Activated T-helper 1 cell treated with anti-CD3 and anti-CD28 coated beads, Interleukin-12 subunit alpha, Interleukin-12 subunit beta, Interleukin-2, Interleukin-4 antibody, amounts not matched to agents 30 ng/mL and 10 ng/mL and 1 ng/mL, durations not matched to agents 14 hours and 24 hours and 36 hours (primary cell): Measurements from ENCODE around the gene SPACA4. TPM values are rescaled to one million over a fixed set of nuclear protein-coding genes. Genes with fewer than 3 reads are reported as not detected.

Experiments
- DNase-seq: peaks from one replicate; pipeline ENCODE4 v3.0.0; 2021; ENCODE audit warnings: low spot score
- H3K27ac Mint-ChIP-seq: one replicate; pipeline ENCODE4 v1.8.0; 2021; ENCODE audit warnings: mild to moderate bottlenecking, mixed read lengths
- H3K27me3 Mint-ChIP-seq: one replicate; pipeline ENCODE4 v1.8.0; 2022; ENCODE audit warnings: mild to moderate bottlenecking, moderate library complexity, mixed read lengths; ENCODE audit not compliant: insufficient read depth
- H3K36me3 Mint-ChIP-seq: one replicate; pipeline ENCODE4 v1.8.0; 2021; ENCODE audit warnings: low read depth, mixed read lengths
- H3K4me1 Mint-ChIP-seq: one replicate; pipeline ENCODE4 v1.8.0; 2021; ENCODE audit warnings: low read depth, mixed read lengths
- H3K4me3 Mint-ChIP-seq: one replicate; pipeline ENCODE4 v1.8.0; 2021; ENCODE audit warnings: mild to moderate bottlenecking, moderate library complexity, mixed read lengths
- H3K9me3 Mint-ChIP-seq: one replicate; pipeline ENCODE4 v1.8.0; 2021; ENCODE audit warnings: mixed read lengths
- intact Hi-C: fragments of 100-400 bp; cut with micrococcal nuclease; formaldehyde crosslinking; loops from one replicate; pipeline ENCODE4 v1.15.1; 2024
- total RNA-seq: library from RNA; stranded (reverse); gene quantifications from 2 replicates; pipeline ENCODE4 v1.2.3, GENCODE V29; 2022

The SPACA4 gene
- total RNA-seq, 1 donor from 2014 or later: not detected

DNA sequence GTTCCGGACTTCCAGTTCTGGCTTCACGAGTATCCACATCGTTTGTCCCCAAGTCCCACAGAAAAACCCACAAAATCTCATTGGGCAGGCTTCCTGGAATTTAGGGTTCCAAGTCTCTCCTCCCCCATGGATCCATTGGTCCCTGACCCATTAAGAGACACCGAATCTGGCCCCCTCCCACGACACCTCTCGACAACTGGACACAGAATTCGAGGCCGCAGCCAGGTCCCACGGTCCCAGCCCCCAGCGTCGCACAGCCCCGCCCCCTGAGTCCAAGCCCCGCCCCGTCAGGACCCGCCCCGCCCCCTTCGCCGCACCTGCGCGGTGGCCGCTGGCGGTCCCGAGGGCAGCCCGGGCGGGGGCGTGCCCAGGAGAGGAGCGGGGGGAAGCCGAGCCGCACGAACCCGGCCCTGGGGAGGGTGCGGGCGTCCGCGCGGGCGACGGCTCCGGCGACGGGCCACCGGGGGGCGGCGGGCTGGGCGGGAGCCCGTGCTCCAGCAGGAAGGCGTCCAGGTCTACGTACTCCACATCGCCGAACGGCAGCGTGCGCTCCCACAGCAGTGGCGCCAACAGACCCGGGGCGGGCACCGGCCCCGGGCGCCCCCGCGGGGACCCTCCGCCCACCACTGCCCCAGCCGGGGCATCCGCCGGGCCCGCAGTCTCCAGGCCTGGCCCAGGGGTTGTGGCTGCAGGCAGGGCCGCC, 28.9 kb downstream of the SPACA4 start:
- Mint-ChIP-seq H3K4me1 (peaks cover 29% of the 10 kb centered on the region), H3K9me3 (no peaks in the 10 kb centered on the region), H3K4me3 (peak overlapping the region; percentile 97), H3K27me3 (no peaks in the 10 kb centered on the region), H3K36me3 (peaks cover 3% of the 10 kb centered on the region), H3K27ac (peak overlapping the region; percentile 81)
- intact Hi-C loops: loop anchor here (5.0 to 10.0 kb wide), 2 partner anchors 313 to 479 kb away; partner anchors contain the start of genes C19orf73, LIN7B and PPFIA3
- peak; percentile 72 for DNase-seq

DNA sequence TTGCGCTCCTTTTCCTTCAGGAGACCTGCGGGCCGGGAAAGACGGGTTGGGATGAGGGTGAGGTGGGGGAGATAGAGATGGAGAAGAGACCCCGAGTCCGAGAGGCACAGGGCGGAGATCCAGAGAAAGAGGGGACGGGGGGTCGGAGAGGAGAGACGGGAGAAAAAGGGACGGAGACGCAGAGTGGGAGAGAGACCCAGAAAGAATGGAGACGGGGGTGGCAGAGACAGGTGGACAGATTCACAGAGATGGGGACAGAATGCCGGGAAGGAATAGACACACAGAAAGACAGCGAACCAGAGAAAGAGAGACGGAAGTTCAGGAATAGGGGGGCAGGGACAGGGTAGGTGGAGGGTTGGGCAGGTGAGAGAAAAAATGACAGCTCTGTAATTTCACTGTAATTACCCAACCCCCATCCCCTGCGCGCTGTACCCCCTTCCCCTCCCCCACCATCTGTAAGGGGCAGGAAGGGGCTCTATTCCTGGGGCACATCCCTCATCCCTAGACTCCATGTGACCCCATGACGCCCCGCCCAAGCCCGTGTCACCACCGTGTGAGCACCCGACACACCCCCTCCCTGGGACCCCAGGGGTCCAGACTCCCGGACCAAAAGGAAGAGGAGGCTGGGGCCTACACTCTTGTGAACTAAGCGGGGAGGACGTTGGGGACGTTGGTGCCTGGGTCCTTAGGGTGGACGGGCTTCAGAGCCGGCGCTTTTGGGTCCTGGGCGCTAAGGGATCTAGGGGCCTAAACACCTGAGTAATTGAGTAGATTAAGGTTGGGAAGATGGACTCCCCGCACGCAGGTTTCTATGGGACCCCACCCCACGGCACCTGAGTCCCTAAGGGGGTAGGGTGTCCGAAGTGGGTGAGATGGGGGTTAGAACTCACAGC, 29.7 kb downstream of the SPACA4 start:
- Mint-ChIP-seq H3K27ac (peak overlapping the region; percentile 95), H3K36me3 (peaks cover 3% of the 10 kb centered on the region), H3K27me3 (peaks cover under 1% of the 10 kb centered on the region), H3K4me3 (peak overlapping the region; percentile 97), H3K4me1 (peaks cover 29% of the 10 kb centered on the region), H3K9me3 (no peaks in the 10 kb centered on the region)
- DNase-seq: no peak
- intact Hi-C loops: loop anchor here (2.0 to 10.0 kb wide), 5 partner anchors 271 to 1005 kb away; partner anchors contain the start of genes C19orf73, GYS1, LIN7B and PPFIA3

DNA sequence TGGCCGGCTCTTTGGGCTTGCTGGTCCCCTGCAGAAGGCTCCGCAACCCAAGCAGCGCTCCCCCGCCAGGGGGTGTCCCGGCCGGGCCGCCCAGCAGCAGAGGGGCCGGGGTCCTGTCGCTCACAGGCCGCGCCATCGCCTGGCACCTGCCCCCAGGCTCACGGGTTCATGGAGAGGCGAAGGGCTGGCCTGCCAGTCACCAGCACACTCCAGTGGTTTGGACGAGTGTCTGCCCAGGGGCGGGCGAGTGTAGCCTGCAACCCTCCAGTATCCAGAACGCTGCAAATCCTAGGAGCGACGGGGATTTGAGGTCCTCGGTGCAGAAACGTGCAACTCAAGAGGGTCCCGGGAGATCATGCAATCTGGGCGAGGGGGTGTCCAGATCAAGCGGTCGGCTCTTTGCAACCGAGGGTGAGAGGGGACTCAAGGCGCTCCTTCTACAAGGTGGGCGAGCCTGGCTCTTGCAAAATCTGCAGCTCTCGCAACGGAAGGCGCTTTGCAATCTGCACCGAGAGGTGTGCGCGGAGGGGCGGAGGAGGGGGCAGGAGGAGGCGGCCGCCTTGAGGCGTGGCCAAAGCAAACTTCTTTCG, 30.4 kb downstream of the SPACA4 start, which contains the start of gene DBP:
Gene DBP, minus strand, starts transcription at position 521 of the 590 bp plus-strand sequence. Its CDS starts 385 bp downstream, at position 136.
- peak within 1 kb of the TSS; percentile 100 for H3K27ac Mint-ChIP-seq
- H3K27me3 Mint-ChIP-seq: peaks cover 4% of the 10 kb centered on the region
- peaks cover 3% of the 10 kb centered on the region for H3K36me3 Mint-ChIP-seq
- H3K9me3 Mint-ChIP-seq: no peaks in the 10 kb centered on the region
- peak within 1 kb of the TSS; percentile 97 for H3K4me3 Mint-ChIP-seq
- intact Hi-C loops: loop anchor here (1.0 to 10.0 kb wide), 7 partner anchors 18 to 1004 kb away; partner anchors contain the start of genes C19orf73, CYTH2, GYS1 and LIN7B
- no peak for DNase-seq
- H3K4me1 Mint-ChIP-seq: peaks cover 29% of the 10 kb centered on the region

DNA sequence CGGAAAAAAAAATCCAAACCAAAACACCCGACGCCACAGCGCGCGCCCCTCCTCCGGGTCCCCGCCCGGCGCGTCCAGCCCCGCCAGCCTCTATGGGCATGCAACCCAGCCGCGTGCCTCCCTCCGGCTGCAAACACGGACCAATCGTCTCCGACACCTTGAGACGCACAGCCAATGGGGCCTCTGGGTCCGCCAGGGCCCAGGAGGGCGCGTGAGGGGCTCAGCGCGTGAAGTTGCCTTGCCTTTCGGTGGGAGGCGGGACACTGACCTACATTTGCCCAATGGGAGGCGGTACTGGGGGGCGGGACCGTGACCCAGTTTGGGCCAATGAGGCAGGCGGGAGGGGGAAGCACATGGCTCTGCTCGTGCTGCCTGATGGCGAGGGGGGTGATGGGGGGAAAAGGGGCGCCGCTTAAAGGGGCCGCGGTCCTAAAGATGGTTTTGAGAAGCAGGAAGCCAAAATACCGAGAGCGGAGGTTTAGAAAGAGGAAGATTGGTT, 31.0 kb downstream of the SPACA4 start:
- Mint-ChIP-seq H3K36me3 (peaks cover 1% of the 10 kb centered on the region), H3K4me1 (peaks cover 29% of the 10 kb centered on the region), H3K9me3 (no peaks in the 10 kb centered on the region), H3K27ac (peak overlapping the region; percentile 100), H3K4me3 (peak overlapping the region; percentile 89), H3K27me3 (peaks cover 5% of the 10 kb centered on the region)
- intact Hi-C loops: loop anchor here (1.0 to 10.0 kb wide), 7 partner anchors 18 to 1003 kb away; partner anchors contain the start of genes C19orf73, CYTH2, GYS1 and LIN7B
- DNase-seq: peak; percentile 98

DNA sequence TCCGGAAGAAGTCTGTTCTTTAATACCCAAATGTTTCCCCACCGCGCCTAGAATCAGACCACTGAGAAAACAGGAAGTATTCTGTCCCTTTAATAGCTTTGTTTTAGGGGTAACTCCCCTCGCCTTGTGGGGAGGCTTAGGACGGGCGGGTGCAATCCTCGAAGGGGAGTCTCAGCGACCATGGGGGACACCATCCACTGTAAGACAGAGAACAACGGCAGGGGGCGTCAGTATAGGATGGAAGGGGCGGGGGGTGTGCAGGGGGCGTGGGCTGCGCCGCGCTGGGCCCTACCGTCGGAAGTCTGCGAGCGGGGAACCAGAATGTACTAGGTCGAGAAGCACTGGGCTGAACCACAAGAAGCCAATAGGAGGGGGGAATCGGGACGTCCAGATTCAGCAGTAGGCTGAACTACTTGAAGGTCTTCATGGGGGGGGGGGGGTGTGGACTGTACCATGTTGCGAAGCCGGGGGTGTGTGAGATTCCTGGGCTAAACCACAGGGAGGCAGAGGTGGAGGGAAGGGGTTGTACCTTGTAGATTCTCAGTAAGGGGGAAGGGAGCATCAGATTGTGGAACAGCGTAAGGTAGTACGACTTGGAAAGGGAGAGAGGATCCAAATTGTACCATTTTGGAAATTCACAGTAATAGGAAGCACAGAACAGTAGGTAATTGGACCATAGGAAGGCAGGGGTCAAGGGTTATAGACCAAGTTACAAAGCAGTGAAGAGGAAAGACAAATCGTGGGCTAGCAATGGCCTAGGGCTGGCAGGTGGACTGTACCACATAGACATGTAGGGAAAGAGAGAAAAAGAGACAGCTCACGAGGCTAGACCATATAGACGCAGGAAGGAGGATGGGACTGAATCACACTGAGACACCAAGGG, 31.6 kb downstream of the SPACA4 start:
- H3K27ac Mint-ChIP-seq: peak overlapping the region; percentile 100
- DNase-seq: peak; percentile 76
- no peaks in the 10 kb centered on the region for H3K9me3 Mint-ChIP-seq
- H3K4me3 Mint-ChIP-seq: peak overlapping the region; percentile 89
- peaks cover 29% of the 10 kb centered on the region for H3K4me1 Mint-ChIP-seq
- peaks cover 6% of the 10 kb centered on the region for H3K27me3 Mint-ChIP-seq
- intact Hi-C loops: loop anchor here (1.0 to 10.0 kb wide), 9 partner anchors 8 to 1003 kb away; partner anchors contain the start of genes C19orf73, CA11, CYTH2 and GYS1
- H3K36me3 Mint-ChIP-seq: no peaks in the 10 kb centered on the region

DNA sequence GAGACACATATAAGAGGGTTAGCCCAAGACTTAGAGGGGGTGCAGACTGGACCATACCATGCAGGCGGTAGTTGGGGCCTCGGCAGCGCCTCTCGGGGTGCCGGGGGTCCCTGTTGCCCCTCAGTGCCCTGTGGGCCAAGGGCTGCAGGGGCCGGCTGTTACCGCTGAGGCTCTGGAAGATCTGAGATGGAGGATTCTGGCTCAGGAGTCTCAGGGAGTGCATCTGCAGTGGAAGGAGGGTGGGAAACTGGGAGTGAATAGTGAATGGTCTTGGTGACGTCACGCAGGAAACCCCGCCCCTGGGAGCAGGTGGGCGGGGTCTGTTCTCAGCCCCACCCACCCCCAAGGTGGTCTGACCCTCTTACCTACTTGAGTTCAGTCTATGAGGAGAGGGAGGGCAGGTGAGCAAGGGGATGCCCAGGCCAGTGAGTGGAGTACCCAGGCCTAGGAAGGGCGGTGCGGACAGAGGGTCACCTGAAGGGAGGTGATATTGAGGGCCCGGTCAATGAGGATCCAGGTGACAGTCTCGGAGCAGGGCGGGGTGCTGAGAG, 32.4 kb downstream of the SPACA4 start:
- Mint-ChIP-seq H3K4me3 (peak overlapping the region; percentile 89), H3K36me3 (no peaks in the 10 kb centered on the region), H3K4me1 (peaks cover 27% of the 10 kb centered on the region), H3K27ac (peak overlapping the region; percentile 100), H3K27me3 (peaks cover 6% of the 10 kb centered on the region), H3K9me3 (no peaks in the 10 kb centered on the region)
- DNase-seq: no peak
- intact Hi-C loops: loop anchor here (1.0 to 10.0 kb wide), 4 partner anchors 7 to 476 kb away; partner anchors contain the start of genes C19orf73, CA11, LIN7B and PPFIA3

DNA sequence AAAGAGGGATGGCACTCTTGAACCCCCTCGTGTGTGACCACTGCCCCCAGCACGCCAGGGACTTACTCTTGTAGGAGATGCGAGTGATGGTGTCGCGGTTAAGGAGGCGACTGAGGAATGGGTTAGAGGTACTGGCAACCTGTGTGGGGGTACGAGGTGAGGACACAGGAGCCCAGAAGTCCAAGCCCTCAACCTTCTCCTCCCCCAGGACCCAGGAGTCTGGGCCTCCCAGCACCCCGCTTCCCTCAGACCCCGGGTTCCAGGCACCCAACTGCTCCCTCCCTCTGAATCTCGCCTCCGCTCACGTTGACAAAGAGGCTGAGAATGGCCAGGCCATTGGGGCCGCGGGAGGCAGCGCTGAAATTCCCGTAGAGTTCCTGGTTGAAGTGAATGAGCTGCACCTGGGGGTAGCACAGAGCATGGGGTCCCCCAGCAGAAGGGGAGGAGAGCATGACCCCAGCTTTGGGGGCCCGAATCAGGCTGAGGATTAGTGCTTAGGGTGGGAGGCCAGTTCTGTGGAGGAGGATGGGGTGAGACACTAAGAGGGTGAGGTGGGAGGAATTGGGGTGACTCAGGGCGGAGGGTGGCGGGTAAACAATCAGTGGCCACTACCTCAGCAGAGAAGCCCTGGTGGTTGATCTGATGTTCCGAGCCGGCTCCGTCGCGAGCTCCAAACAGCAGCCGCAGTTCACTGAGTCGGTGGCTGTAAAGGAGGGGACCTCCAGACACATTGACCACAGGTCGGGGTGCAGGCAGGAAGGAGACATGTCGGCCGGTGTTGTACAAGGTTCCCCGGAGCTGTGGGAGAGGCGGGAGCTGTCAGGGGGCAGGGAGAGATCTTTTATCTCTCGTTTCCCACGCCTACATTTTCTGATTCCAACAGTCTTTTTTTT, 33.2 kb downstream of the SPACA4 start:
- Mint-ChIP-seq H3K27me3 (peaks cover 6% of the 10 kb centered on the region), H3K4me1 (peaks cover 23% of the 10 kb centered on the region), H3K27ac (no peak overlapping the region), H3K9me3 (no peaks in the 10 kb centered on the region), H3K4me3 (peak overlapping the region; percentile 24), H3K36me3 (no peaks in the 10 kb centered on the region)
- no peak for DNase-seq
- intact Hi-C loops: loop anchor here (5.0 to 10.0 kb wide), 2 partner anchors 317 to 475 kb away; partner anchors contain the start of genes C19orf73, LIN7B and PPFIA3

DNA sequence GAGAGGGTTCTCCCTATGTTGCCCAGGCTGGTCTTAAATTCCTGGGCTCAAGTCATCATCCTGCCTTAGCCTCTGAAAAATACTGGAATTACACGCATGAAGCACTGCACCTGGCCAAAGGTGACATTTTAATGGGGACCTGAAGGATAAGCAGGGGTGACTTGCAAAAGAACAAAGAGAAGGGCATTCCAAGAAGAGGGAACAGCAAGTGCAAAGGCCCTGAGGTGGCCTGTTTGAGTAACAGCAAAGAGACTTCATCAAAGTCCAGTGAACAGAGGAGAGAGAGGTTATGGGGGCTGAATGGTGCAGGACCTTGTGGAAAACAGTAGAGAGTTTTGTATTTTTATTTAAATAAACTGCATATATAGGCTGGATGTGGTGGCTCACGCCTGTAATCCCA, 35.3 kb downstream of the SPACA4 start:
- H3K27me3 Mint-ChIP-seq: peaks cover 6% of the 10 kb centered on the region
- H3K4me3 Mint-ChIP-seq: no peak overlapping the region
- intact Hi-C loops: no loop called here
- H3K27ac Mint-ChIP-seq: no peak overlapping the region
- no peak for DNase-seq
- no peaks in the 10 kb centered on the region for H3K36me3 Mint-ChIP-seq
- peaks cover 29% of the 10 kb centered on the region for H3K4me1 Mint-ChIP-seq
- H3K9me3 Mint-ChIP-seq: no peaks in the 10 kb centered on the region

DNA sequence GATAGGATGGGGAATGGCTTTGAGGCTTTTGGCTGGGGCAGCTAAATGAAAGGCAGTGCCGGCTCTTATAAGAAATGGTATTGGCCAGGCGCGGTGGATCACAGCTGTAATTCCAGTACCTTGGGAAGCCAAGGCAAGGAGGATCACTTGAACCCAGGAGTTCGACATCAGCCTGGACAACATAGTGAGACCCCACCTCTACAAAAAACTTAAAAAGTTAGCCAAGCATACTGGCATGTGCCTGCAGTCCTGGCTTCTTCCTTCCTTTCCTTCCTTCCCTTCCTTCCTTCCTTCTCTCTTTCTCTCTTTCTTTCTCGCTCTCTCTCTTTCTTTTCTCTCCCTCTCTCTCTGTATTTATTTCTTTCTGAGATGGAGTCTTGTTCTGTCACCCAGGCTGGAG, 36.3 kb downstream of the SPACA4 start:
- Mint-ChIP-seq H3K9me3 (no peaks in the 10 kb centered on the region), H3K4me1 (peaks cover 29% of the 10 kb centered on the region), H3K4me3 (no peak overlapping the region), H3K27ac (no peak overlapping the region), H3K27me3 (peaks cover 6% of the 10 kb centered on the region), H3K36me3 (no peaks in the 10 kb centered on the region)
- DNase-seq: no peak
- intact Hi-C loops: no loop called here

DNA sequence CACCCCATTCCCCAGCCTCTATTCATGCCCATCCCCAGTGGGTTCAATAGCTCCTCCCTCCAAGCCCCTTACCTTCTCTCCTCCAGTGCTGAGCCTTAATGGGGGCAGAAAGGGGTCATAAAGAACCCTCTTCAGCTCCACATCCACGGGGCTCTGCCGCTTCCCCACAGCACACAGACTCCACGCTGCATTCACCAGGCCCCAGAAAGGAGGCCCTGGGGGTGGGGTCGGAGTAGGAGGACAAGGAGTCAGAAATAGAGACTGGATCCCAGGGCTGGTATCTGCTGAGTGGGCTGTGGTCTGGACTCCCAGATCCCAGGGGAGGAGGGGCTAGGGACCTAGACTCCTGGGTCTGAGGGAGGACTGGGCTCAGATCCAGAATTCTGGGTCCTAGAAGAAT, 37.8 kb downstream of the SPACA4 start:
- Mint-ChIP-seq H3K36me3 (no peaks in the 10 kb centered on the region), H3K27ac (no peak overlapping the region), H3K9me3 (no peaks in the 10 kb centered on the region), H3K27me3 (peaks cover 6% of the 10 kb centered on the region), H3K4me1 (peaks cover 22% of the 10 kb centered on the region), H3K4me3 (peak overlapping the region; percentile 87)
- DNase-seq: no peak
- intact Hi-C loops: loop anchor here (2.0 kb wide), 2 partner anchors 76 to 198 kb away; no protein-coding TSS in a partner anchor
